GM18909 (cell line): ENCODE data around the gene PRSS36.
"Not testable (repeated sequence)": the region's sequence is repeated elsewhere in the genome, so short reads cannot be mapped to it uniquely, and the experiment has no call there.

Experiments
- ATAC-seq: cut with Tn5 transposase; IDR thresholded peaks from one replicate; pipeline ENCODE4 v1.9.1; 2021; ENCODE audit warnings: mild to moderate bottlenecking; ENCODE audit not compliant: unreplicated experiment, poor library complexity

Gene PRSS36

GRCh38 chr16:31184888-31185287 is 35.0 kb upstream of the PRSS36 start:
- ATAC-seq = no peak

- no peak for ATAC-seq
These were observed 33.9 kb upstream of the PRSS36 start for GRCh38 chr16:31183432-31184428.

- ATAC-seq = no peak
These were observed 32.5 kb upstream of the PRSS36 start for GRCh38 chr16:31182391-31182790.

GRCh38 chr16:31181102-31181830 is 31.4 kb upstream of the PRSS36 start:
- no peak for ATAC-seq

- ATAC-seq = peak; percentile 63
These were observed 30.0 kb upstream of the PRSS36 start, which contains the start of gene FUS for GRCh38 chr16:31179747-31180459. TSS of gene FUS (plus strand) at chr16:31180139. CDS start at chr16:31180215, 76 bp downstream.

- ATAC-seq = peak; percentile 1
These were observed 29.4 kb upstream of the PRSS36 start for GRCh38 chr16:31179219-31179746.

- ATAC-seq = no peak
These were observed 27.3 kb upstream of the PRSS36 start for GRCh38 chr16:31177136-31177535.

- not testable (repeated sequence) for ATAC-seq
These were observed 20.2 kb upstream of the PRSS36 start for GRCh38 chr16:31170048-31170447.

- no peak for ATAC-seq
These were observed 19.0 kb upstream of the PRSS36 start for GRCh38 chr16:31168848-31169247.

GRCh38 chr16:31167315-31167714 is 17.4 kb upstream of the PRSS36 start:
- no peak for ATAC-seq

GRCh38 chr16:31157136-31157535 is 7.3 kb upstream of the PRSS36 start:
- ATAC-seq = no peak

GRCh38 chr16:31150976-31151375 is 1.1 kb upstream of the PRSS36 start:
- not testable (repeated sequence) for ATAC-seq

GRCh38 chr16:31149332-31149731 is 534 bp downstream of the PRSS36 start:
- ATAC-seq = no peak

- ATAC-seq = no peak
These were observed 970 bp downstream of the PRSS36 start for GRCh38 chr16:31148896-31149295.

- no peak for ATAC-seq
These were observed 1.6 kb downstream of the PRSS36 start for GRCh38 chr16:31148281-31148728.

- no peak for ATAC-seq
These were observed 2.3 kb downstream of the PRSS36 start for GRCh38 chr16:31147574-31147973.

GRCh38 chr16:31145398-31145990 is 4.4 kb downstream of the PRSS36 start:
- no peak for ATAC-seq

GRCh38 chr16:31144418-31144817 is 5.4 kb downstream of the PRSS36 start:
- not testable (repeated sequence) for ATAC-seq

GRCh38 chr16:31143694-31144148 is 6.1 kb downstream of the PRSS36 start:
- no peak for ATAC-seq
